ENCODE data around the gene BRF1.

DNA sequence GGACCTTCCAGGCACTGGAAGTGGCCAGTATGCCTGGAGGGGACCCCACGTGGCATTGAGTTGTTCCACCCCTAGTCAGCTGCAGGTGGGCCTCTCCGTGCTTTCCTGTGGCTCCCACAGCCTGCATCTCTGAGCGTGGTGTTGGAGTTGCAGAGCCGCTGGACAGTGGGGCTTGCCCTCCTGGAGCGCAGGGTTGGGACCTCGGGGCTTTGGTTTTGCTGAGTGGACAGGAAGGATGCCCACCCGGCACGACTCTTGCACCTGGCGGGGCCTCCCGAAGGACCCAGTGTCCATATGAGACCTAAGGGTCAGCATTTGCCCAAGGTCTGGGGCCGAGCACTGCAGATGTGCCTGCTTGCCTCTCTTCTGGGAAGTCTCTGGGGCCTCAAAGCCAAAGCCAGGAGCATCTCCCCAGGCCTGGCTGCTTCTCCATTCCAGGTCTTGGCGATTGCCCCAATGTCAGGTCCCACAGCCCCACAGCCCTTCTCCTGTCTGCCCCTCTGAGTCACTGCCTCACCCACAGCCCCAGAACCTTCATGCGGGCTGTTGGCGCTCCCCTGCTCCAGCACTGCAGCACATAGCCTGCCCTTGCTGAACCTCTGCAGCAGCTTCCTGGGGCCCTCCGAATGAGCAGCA is 15.3 kb upstream of the BRF1 start:
- TF ChIP-seq EZH2 (IDR thresholded peaks at IDR 0.05) = no peak
- no peak for TF ChIP-seq POLR2AphosphoS5 (IDR thresholded peaks at IDR 0.05; ENCODE audit: borderline replicate concordance, low read depth, low read length)
- no peak for TF ChIP-seq FOXP2 (optimal IDR thresholded peaks at IDR 0.05; ENCODE audit: control extremely low read depth, extremely low read length, insufficient read depth)

Measured in SK-N-MC (cell line).